ENCODE data around the gene TAF11. TPM values are rescaled to one million over a fixed set of nuclear protein-coding genes. Genes with fewer than 3 reads are reported as not detected.

TAF11 gene
- total and polyA plus RNA-seq, 4 donors = 7.3 to 16.0 (median 12.1) TPM

DNA sequence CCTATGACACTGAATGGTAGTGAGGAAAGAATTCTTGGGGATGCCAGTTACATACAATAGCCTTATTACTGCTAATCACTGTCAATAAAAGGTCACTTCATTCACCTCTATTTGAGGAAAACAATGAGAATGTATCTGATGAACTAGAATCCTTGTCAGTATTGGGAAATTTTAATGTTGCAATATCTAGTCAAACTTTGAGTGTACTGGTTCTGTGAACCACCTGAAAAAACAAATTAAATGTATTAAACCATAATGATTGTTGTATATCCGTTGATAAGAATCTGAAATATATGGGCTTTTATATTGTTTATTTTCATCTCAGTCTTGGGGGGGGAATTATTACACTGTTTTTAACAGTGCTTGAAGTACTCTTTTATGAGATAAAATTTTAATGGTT is 10.6 kb downstream of the TAF11 start:
- H3K4me1 ChIP-seq (ENCODE audit: control insufficient read depth in 4 of 4, insufficient read depth in 4 of 4, low read length in 3 of 4) = no peaks in the 10 kb centered on the region
- H3K9ac ChIP-seq (ENCODE audit: low read depth in 1 of 2, low read length in 2 of 2) = no peak overlapping the region
- WGBS = 86% methylated on average over 1 of the region's 1 CpG
- peaks cover 9 to 49% (median 36%) of the 10 kb centered on the region in 4 donors for H3K36me3 ChIP-seq (ENCODE audit: control insufficient read depth in 4 of 4, insufficient read depth in 3 of 4, low read depth in 1 of 4, low read length in 3 of 4)
- TF ChIP-seq YY1 (IDR thresholded peaks at IDR 0.05) (no peak), NR2F2 (IDR thresholded peaks at IDR 0.05) (no peak), FOXA2 (IDR thresholded peaks at IDR 0.05) (no peak), EGR1 (IDR thresholded peaks at IDR 0.05; ENCODE audit: low read depth in 2 of 2) (no peak), TAF1 (conservative IDR thresholded peaks at IDR 0.05) (no peak)
- TF ChIP-seq, protein P1, sequence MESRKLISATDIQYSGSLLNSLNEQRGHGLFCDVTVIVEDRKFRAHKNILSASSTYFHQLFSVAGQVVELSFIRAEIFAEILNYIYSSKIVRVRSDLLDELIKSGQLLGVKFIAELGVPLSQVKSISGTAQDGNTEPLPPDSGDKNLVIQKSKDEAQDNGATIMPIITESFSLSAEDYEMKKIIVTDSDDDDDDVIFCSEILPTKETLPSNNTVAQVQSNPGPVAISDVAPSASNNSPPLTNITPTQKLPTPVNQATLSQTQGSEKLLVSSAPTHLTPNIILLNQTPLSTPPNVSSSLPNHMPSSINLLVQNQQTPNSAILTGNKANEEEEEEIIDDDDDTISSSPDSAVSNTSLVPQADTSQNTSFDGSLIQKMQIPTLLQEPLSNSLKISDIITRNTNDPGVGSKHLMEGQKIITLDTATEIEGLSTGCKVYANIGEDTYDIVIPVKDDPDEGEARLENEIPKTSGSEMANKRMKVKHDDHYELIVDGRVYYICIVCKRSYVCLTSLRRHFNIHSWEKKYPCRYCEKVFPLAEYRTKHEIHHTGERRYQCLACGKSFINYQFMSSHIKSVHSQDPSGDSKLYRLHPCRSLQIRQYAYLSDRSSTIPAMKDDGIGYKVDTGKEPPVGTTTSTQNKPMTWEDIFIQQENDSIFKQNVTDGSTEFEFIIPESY (IDR thresholded peaks at IDR 0.05) = no peak
- TF ChIP-seq, protein P2, sequence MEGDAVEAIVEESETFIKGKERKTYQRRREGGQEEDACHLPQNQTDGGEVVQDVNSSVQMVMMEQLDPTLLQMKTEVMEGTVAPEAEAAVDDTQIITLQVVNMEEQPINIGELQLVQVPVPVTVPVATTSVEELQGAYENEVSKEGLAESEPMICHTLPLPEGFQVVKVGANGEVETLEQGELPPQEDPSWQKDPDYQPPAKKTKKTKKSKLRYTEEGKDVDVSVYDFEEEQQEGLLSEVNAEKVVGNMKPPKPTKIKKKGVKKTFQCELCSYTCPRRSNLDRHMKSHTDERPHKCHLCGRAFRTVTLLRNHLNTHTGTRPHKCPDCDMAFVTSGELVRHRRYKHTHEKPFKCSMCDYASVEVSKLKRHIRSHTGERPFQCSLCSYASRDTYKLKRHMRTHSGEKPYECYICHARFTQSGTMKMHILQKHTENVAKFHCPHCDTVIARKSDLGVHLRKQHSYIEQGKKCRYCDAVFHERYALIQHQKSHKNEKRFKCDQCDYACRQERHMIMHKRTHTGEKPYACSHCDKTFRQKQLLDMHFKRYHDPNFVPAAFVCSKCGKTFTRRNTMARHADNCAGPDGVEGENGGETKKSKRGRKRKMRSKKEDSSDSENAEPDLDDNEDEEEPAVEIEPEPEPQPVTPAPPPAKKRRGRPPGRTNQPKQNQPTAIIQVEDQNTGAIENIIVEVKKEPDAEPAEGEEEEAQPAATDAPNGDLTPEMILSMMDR (IDR thresholded peaks at IDR 0.05; ENCODE audit: low read depth, low read length, missing input control) = no peak
- TF ChIP-seq, protein P3, sequence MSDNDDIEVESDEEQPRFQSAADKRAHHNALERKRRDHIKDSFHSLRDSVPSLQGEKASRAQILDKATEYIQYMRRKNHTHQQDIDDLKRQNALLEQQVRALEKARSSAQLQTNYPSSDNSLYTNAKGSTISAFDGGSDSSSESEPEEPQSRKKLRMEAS (IDR thresholded peaks at IDR 0.05) = no peak
- H3K27me3 ChIP-seq (ENCODE audit: control insufficient read depth in 4 of 4, insufficient read depth in 4 of 4, low read length in 3 of 4) = no peaks in the 10 kb centered on the region
- H3K9me3 ChIP-seq (ENCODE audit: control insufficient read depth in 4 of 4, low read length in 3 of 4) = no peaks in the 10 kb centered on the region
- no peak overlapping the region for H3K27ac ChIP-seq (ENCODE audit: low read depth in 1 of 2, low read length in 2 of 2)
- DNase-seq (ENCODE audit: low spot score) = no peak
- H3K4me3 ChIP-seq (ENCODE audit: low read depth in 1 of 3, low read length in 3 of 3) = no peak overlapping the region

DNA sequence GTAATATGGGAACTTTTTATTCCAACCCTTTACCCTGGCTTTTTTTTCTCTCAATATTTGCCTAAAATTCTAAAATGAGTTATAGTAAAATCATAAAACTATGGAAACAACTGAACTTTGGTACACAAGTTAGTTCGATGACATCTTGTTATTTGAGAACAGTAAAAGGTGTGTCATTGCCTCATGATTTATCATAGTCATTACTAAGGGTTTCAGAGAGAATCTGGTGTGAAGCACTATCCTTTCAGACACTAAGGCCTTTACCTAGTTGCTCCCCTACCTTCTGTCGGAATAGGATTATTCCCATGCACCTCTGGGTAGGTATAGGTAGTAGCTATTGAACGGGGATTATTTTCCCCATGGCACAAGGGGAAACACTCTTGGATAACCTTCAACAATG is 11.4 kb downstream of the TAF11 start:
- DNase-seq (ENCODE audit: low spot score) = no peak
- 93% methylated on average over 3 of the region's 3 CpGs for WGBS
- no peaks in the 10 kb centered on the region for H3K9me3 ChIP-seq (ENCODE audit: control insufficient read depth in 4 of 4, low read length in 3 of 4)
- no peak overlapping the region for H3K9ac ChIP-seq (ENCODE audit: low read depth in 1 of 2, low read length in 2 of 2)
- H3K4me3 ChIP-seq (ENCODE audit: low read depth in 1 of 3, low read length in 3 of 3) = no peak overlapping the region
- H3K36me3 ChIP-seq (ENCODE audit: control insufficient read depth in 4 of 4, insufficient read depth in 3 of 4, low read depth in 1 of 4, low read length in 3 of 4) = peaks cover 13 to 56% (median 43%) of the 10 kb centered on the region in 4 donors
- TF ChIP-seq EGR1 (IDR thresholded peaks at IDR 0.05; ENCODE audit: low read depth in 2 of 2) (no peak), JUND (IDR thresholded peaks at IDR 0.05) (no peak), HNF4G (IDR thresholded peaks at IDR 0.05) (no peak), YY1 (IDR thresholded peaks at IDR 0.05) (no peak), HNF4A (conservative IDR thresholded peaks at IDR 0.05) (no peak), NR2F2 (IDR thresholded peaks at IDR 0.05) (no peak), GABPA (IDR thresholded peaks at IDR 0.05 in 1 of 2, conservative IDR thresholded peaks at IDR 0.05 in 1 of 2) (no peak), TAF1 (conservative IDR thresholded peaks at IDR 0.05) (no peak), SP1 (IDR thresholded peaks at IDR 0.05) (no peak)
- TF ChIP-seq, protein P1 (IDR thresholded peaks at IDR 0.05) = no peak
- TF ChIP-seq, protein P4, sequence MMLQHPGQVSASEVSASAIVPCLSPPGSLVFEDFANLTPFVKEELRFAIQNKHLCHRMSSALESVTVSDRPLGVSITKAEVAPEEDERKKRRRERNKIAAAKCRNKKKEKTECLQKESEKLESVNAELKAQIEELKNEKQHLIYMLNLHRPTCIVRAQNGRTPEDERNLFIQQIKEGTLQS (IDR thresholded peaks at IDR 0.05) = no peak
- TF ChIP-seq, protein P5, sequence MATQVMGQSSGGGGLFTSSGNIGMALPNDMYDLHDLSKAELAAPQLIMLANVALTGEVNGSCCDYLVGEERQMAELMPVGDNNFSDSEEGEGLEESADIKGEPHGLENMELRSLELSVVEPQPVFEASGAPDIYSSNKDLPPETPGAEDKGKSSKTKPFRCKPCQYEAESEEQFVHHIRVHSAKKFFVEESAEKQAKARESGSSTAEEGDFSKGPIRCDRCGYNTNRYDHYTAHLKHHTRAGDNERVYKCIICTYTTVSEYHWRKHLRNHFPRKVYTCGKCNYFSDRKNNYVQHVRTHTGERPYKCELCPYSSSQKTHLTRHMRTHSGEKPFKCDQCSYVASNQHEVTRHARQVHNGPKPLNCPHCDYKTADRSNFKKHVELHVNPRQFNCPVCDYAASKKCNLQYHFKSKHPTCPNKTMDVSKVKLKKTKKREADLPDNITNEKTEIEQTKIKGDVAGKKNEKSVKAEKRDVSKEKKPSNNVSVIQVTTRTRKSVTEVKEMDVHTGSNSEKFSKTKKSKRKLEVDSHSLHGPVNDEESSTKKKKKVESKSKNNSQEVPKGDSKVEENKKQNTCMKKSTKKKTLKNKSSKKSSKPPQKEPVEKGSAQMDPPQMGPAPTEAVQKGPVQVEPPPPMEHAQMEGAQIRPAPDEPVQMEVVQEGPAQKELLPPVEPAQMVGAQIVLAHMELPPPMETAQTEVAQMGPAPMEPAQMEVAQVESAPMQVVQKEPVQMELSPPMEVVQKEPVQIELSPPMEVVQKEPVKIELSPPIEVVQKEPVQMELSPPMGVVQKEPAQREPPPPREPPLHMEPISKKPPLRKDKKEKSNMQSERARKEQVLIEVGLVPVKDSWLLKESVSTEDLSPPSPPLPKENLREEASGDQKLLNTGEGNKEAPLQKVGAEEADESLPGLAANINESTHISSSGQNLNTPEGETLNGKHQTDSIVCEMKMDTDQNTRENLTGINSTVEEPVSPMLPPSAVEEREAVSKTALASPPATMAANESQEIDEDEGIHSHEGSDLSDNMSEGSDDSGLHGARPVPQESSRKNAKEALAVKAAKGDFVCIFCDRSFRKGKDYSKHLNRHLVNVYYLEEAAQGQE (IDR thresholded peaks at IDR 0.05) = no peak
- TF ChIP-seq, protein P2 (IDR thresholded peaks at IDR 0.05; ENCODE audit: low read depth, low read length, missing input control) = no peak
- H3K27ac ChIP-seq (ENCODE audit: low read depth in 1 of 2, low read length in 2 of 2) = no peak overlapping the region
- no peaks in the 10 kb centered on the region for H3K4me1 ChIP-seq (ENCODE audit: control insufficient read depth in 4 of 4, insufficient read depth in 4 of 4, low read length in 3 of 4)
- H3K27me3 ChIP-seq (ENCODE audit: control insufficient read depth in 4 of 4, insufficient read depth in 4 of 4, low read length in 3 of 4) = no peaks in the 10 kb centered on the region

All from liver (tissue), 9 donors.